Fibroblast of skin of left quadriceps (primary cell): Measurements from ENCODE around the gene UCK1.
"Not testable (repeated sequence)": the region's sequence is repeated elsewhere in the genome, so short reads cannot be mapped to it uniquely, and the experiment has no call there.

Source experiments
- DNase-seq, 2 experiments: peaks; one replicate each; pipeline ENCODE4 v3.0.0-alpha.2; 2013; ENCODE audit warnings: low read depth in 2 of 2

The UCK1 gene

GRCh38 chr9:131554087-131554842 lies 23.2 kb upstream of the UCK1 start:
- no peak for DNase-seq

GRCh38 chr9:131552030-131552429 lies 21.0 kb upstream of the UCK1 start:
- no peak for DNase-seq

GRCh38 chr9:131550465-131550864 lies 19.4 kb upstream of the UCK1 start:
- DNase-seq, result not testable (repeated sequence)

DNA sequence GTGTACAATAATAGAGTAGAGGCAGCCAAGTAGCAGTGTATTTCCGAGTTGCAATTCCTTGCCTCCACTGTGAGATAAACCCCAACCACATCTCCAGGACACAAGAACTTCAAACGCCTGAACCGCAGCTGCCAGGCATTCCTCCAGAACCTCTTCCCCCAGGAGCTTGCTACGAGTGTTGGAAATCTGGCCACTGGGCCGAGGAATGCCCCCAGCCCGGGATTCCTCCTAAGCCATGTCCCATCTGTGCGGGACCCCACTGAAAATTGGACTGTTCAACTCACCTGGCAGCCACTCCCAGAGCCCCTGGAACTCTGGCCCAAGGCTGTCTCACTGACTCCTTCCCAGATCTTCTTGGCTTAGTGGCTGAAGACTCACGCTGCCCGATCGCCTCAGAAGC lies 18.1 kb upstream of the UCK1 start:
- DNase-seq, result not testable (repeated sequence)

DNA sequence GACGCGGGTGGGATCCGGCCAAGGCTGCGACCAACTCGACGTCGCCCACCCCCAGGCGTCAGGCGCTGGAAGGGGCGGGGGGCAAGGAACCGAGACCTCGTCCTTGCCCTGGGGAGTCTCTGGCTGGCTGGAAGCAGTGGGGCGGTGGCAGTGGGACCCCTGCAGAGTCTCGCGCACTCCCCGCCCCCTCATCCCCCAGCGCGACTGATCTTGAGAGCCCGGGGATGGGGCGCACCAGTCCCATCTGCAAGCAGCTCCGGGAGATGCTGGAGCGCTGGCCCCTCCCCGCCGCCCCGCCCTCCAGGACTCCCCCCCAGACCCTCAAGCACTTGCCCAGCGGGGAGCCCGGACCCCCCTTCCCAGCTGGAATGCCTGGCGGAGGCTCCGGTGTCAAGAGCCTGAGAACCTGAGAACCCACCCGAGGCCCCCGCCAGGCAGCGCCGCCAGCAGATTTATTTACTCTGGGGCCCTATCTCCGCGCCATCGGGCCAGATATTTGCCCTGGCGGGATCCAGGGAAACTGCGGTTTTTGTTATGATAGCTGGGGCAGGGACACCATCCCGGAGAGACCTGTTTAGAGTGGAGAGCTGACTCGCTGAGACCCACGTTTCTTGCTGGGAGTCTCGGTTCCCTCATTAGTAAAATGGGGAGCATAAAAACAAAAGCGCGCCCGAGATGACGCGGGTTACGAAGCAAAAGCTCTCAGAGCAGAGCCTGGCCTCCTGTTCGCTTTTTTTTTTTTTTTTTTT lies 15.4 kb upstream of the UCK1 start:
- no peak for DNase-seq

GRCh38 chr9:131545786-131546335 lies 14.8 kb upstream of the UCK1 start:
- no peak for DNase-seq

- no peak for DNase-seq
Measured at GRCh38 chr9:131545003-131545785, 14.1 kb upstream of the UCK1 start, which contains the start of gene PRRT1B. TSS of gene PRRT1B (plus strand) at chr9:131545523. CDS start at chr9:131545616, 93 bp downstream.

DNA sequence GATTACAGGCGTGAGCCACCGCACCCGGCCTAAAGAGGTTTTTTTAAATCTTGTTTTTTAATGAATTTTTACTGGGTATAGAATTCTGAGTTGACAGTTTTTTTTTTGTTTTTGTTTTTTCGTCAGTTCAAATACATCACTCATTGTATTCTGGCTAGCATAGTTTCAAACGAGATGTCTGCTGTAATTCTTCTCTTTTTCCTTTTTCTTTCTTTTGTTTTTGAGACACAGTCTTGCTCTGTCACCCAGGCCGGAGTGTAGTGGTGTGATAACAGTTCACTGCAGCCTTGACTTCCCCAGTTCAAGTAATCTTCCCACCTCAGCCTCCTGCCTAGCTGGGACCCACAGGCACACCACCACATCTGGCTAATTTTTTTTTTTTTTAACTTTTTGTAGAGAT lies 12.1 kb upstream of the UCK1 start:
- DNase-seq, result no peak

- DNase-seq, result no peak
Measured at GRCh38 chr9:131539223-131539923, 8.3 kb upstream of the UCK1 start.

- DNase-seq, result no peak
Measured at GRCh38 chr9:131537946-131538345, 6.9 kb upstream of the UCK1 start.

DNA sequence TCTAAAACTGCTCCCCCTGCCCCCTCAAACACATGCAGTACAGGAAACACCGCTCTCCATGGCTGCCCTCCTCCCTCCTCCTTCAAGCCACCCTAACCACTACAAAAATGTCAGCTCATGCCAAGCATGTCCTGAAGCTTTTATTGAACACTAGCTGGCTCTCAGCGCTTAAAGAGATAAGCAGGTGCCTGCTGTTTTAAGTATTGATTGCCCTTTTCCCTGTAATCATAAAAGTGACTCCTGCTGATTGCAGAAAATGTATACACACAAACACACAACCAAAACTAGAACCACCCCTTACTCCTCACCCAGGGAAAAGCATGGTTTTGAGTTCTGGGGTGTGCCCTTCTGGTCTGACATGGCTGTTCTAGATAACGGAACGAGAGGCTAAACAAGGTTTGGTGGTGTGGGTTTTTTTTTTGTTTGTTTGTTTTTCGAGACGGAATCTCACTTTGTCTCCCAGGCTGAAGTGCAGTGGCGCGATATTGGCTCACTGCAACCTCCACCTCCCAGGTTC lies 3.7 kb upstream of the UCK1 start:
- no peak for DNase-seq

- no peak for DNase-seq
Measured at GRCh38 chr9:131530546-131530919, 530 bp downstream of the UCK1 start.

DNA sequence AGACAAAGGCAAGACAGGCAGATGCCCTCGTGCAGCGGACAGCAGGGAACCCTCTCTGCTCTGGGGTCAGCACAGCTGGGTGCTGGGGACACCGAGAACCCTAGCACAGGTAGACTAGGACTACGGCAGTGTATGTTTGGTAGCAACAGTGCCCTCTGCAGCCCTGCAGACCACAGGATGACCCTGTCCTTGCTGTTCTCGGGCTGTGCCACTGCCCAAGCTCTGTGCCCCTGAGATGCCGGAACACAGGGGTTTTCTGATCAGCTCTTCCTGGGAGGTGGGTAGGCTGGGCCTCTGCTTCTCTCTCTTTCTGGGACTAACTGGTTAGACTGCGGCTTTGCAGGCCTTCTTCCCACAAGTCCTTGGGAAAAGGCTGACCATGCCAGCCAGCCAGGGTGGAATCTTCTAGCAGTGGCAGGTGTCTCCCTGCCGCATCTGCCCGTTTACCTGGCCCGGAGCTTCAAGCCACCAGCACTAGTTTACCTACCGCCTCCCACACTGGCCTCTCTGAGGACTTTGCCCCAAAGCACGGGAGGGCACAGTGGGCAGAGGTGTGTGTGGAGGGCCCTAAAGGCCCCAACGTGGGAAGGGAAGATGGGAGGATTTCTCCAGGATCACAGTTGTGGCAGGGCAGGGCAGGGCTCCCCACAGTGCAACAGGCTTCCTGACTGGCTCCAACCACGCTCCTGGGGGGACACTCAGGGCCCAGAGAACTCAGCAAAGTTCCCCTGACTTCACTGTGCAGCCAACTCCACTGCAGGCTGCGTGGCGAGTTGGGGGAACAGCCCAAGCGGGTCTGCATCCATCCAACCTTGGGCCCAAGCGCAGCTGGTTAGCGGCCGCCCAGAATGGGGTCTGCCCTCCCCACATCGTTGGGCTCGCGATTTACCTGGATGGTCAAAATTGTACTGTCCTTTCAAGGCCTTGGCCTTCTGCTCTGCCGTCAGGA lies 1.2 kb downstream of the UCK1 start:
- no peak for DNase-seq

- no peak for DNase-seq
Measured at GRCh38 chr9:131528886-131529505, 2.1 kb downstream of the UCK1 start.

GRCh38 chr9:131528186-131528585 lies 2.9 kb downstream of the UCK1 start:
- DNase-seq, result no peak

- DNase-seq, result no peak
Measured at GRCh38 chr9:131525643-131526565, 5.2 kb downstream of the UCK1 start.

- peak in 1 of 2 experiments; percentile 20 for DNase-seq
Measured at GRCh38 chr9:131524665-131525315, 6.3 kb downstream of the UCK1 start.
